ENCODE data around the gene ATP5MK.

DNA sequence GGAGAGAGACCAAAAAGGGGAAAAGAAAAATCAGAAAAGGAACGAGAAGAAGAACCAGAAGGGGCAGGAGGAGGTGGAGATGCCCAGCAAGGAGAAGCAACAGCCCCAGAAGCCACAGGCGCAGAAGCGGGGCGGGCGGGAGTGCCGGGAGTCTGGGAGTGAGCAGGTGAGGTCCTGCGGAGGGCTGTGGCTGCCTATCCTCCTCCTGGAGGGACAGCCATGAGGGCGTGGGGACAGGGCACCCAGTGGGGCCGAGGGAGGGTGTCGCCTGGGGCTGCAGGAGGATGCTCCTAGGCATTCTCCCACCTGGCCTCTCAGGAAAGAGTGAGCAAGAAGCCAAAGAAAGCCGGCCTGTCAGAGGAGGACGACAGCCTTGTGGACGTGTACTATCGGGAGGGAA is 44.1 kb upstream of the ATP5MK start:
- TF ChIP-seq TAF1 (IDR thresholded peaks at IDR 0.05; ENCODE audit: low read depth, low read length) = no peak
- TF ChIP-seq KDM1A (IDR thresholded peaks at IDR 0.05; ENCODE audit: borderline replicate concordance, low read length) = no peak
- no peak for TF ChIP-seq YY1 (IDR thresholded peaks at IDR 0.05; ENCODE audit: low read depth, low read length)
- no peak for TF ChIP-seq GABPA (IDR thresholded peaks at IDR 0.05; ENCODE audit: borderline replicate concordance, insufficient read depth, low read length)
- no peak for TF ChIP-seq POLR2AphosphoS5 (IDR thresholded peaks at IDR 0.05; ENCODE audit: low read depth, low read length)
- TF ChIP-seq, protein P1, sequence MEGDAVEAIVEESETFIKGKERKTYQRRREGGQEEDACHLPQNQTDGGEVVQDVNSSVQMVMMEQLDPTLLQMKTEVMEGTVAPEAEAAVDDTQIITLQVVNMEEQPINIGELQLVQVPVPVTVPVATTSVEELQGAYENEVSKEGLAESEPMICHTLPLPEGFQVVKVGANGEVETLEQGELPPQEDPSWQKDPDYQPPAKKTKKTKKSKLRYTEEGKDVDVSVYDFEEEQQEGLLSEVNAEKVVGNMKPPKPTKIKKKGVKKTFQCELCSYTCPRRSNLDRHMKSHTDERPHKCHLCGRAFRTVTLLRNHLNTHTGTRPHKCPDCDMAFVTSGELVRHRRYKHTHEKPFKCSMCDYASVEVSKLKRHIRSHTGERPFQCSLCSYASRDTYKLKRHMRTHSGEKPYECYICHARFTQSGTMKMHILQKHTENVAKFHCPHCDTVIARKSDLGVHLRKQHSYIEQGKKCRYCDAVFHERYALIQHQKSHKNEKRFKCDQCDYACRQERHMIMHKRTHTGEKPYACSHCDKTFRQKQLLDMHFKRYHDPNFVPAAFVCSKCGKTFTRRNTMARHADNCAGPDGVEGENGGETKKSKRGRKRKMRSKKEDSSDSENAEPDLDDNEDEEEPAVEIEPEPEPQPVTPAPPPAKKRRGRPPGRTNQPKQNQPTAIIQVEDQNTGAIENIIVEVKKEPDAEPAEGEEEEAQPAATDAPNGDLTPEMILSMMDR (IDR thresholded peaks at IDR 0.05; ENCODE audit: control extremely low read depth in 1 of 3, insufficient read depth in 1 of 3, low read depth in 1 of 3, low read length in 3 of 3) = no peak

Data from H1 (cell line).